H1 (cell line): ENCODE data around the gene OLA1.
A peak's percentile ranks its signal among the peaks of the same experiment; 100 is the strongest.

Source experiments
- KDM1A ChIP-seq: fragments of 200-600, 300-600 bp; sonication (generic); IDR thresholded peaks from 2 replicates; pipeline ENCODE4 v1.7.1; 2016; ENCODE audit warnings: mild to moderate bottlenecking, low read length, borderline replicate concordance
- MAX ChIP-seq: IDR thresholded peaks from 2 replicates; pipeline ENCODE4 v1.6.1; 2012; ENCODE audit warnings: inconsistent platforms
- RAD21 ChIP-seq, 2 experiments: IDR thresholded peaks in 1 of 2; conservative IDR thresholded peaks in 1 of 2; 2 replicates each; pipeline ENCODE4 v1.6.1; 2011; ENCODE audit warnings: low read depth in 2 of 2, low read length in 2 of 2, improper control_type of control experiment in 1 of 2, inconsistent platforms in 1 of 2, mild to moderate bottlenecking in 1 of 2, moderate library complexity in 1 of 2
- TF ChIP-seq, protein P1 (sequence below), 3 experiments: IDR thresholded peaks; 1 replicate in 2 of 3; 2 replicates in 1 of 3; pipeline versions ENCODE4 v1.5.1 to v1.6.1; 2011; ENCODE audit warnings: low read length in 3 of 3, mild to moderate bottlenecking in 3 of 3, inconsistent platforms in 2 of 3, low read depth in 1 of 3, moderate library complexity in 1 of 3; ENCODE audit not compliant: insufficient read depth in 1 of 3; ENCODE audit errors: control extremely low read depth in 1 of 3

DNA sequence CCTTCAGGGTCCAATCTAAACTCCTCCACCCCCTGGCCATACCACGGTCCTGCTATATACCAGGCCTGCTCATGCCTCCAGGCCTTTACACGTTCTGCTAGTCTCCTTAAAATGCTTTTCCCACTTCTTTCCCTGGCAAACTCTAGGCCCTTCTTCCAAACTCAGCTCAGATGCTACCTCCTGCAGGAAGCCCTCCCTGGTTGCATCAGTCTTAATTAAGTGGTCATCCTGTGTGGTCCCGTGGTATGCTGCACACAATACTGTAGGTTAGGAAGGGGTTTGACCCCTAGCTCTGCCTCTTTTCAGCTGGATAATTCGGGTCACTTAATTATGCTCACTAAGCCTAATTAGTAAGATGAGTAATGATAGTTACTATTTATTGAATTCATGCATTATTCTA, 197.3 kb downstream of the OLA1 start:
- TF ChIP-seq KDM1A (no peak), RAD21 (IDR thresholded peaks at IDR 0.05 in 1 of 2, conservative IDR thresholded peaks at IDR 0.05 in 1 of 2; ENCODE audit: low read depth in 2 of 2, low read length in 2 of 2) (no peak), MAX (no peak)
- TF ChIP-seq, protein P1, sequence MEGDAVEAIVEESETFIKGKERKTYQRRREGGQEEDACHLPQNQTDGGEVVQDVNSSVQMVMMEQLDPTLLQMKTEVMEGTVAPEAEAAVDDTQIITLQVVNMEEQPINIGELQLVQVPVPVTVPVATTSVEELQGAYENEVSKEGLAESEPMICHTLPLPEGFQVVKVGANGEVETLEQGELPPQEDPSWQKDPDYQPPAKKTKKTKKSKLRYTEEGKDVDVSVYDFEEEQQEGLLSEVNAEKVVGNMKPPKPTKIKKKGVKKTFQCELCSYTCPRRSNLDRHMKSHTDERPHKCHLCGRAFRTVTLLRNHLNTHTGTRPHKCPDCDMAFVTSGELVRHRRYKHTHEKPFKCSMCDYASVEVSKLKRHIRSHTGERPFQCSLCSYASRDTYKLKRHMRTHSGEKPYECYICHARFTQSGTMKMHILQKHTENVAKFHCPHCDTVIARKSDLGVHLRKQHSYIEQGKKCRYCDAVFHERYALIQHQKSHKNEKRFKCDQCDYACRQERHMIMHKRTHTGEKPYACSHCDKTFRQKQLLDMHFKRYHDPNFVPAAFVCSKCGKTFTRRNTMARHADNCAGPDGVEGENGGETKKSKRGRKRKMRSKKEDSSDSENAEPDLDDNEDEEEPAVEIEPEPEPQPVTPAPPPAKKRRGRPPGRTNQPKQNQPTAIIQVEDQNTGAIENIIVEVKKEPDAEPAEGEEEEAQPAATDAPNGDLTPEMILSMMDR (IDR thresholded peaks at IDR 0.05; ENCODE audit: control extremely low read depth in 1 of 3, insufficient read depth in 1 of 3, low read depth in 1 of 3, low read length in 3 of 3) = 0 out of 4 replicates have a peak, but pooled peaks of 1 of the 3 experiments have one; percentile 0
